HCT116 (cell line): ENCODE measurements around the gene RMI2. TPM values are rescaled to one million over a fixed set of nuclear protein-coding genes. Genes with fewer than 3 reads are reported as not detected.

Experiments used
- ATAC-seq: fragments of 200-7000 bp; cut with Tn5 transposase; 2 replicates; pipeline ENCODE4 v1.9.1; 2020; ENCODE audit warnings: mild to moderate bottlenecking, moderate library complexity
- BruUV-seq: library from RNA; stranded (reverse); fragments of 400-500 nt; replicated peaks from 2 replicates; lab custom pipeline; 2021; lab: Mats Ljungman, UMichigan
- CTCF ChIA-PET: fragments of 300-600 bp; sonication (Branson Sonifier 250); formaldehyde crosslinking; loops from one replicate; lab custom pipeline; 2021; ENCODE audit warnings: antibody characterized with exemption; lab: Charles Lee
- POLR2A ChIA-PET: fragments of 300-600, 350-600 bp; sonication (Branson Sonifier 250); formaldehyde crosslinking; loops from one replicate; lab custom pipeline; 2021; ENCODE audit warnings: antibody characterized with exemption; lab: Charles Lee
- RAD21 ChIA-PET, 2 experiments: fragments of 300-600 bp; sonication (Branson Sonifier 250); formaldehyde crosslinking; loops; one replicate each; lab custom pipeline; 2023; ENCODE audit warnings: low total read pairs in 2 of 2; ENCODE audit not compliant: uncharacterized antibody in 2 of 2, unreplicated experiment in 2 of 2, low non-redundant PET in 1 of 2; lab: Charles Lee
- DNase-seq: peaks from one replicate; pipeline ENCODE4 v3.0.0-alpha.2; 2010; ENCODE audit warnings: low read depth, low spot score
- H2AFZ ChIP-seq: fragments of 200-600 bp; shearing (Covaris generic), sonication (generic); 2 replicates; pipeline ENCODE4 v1.6.1; 2017; ENCODE audit warnings: low read depth, mixed run types, mixed read lengths, antibody characterized with exemption, low read length; ENCODE audit not compliant: poor library complexity, severe bottlenecking
- H3K27ac ChIP-seq: 2 replicates; pipeline ENCODE4 v1.5.1; 2012; ENCODE audit warnings: low read depth, low read length
- H3K27me3 ChIP-seq: fragments of 200-600 bp; sonication (generic); 2 replicates; pipeline ENCODE4 v1.6.1; 2016; ENCODE audit warnings: mixed run types, low read length, mixed read lengths; ENCODE audit not compliant: insufficient read depth
- H3K36me3 ChIP-seq, 2 experiments: fragments of 200-500 bp in 1 of 2; fragments of 200-600 bp in 1 of 2; sonication (Bioruptor generic) in 1 of 2; sonication (generic) in 1 of 2; 2 replicates each; pipeline versions ENCODE4 v1.5.1 to v1.6.1; 2014 to 2016; ENCODE audit warnings: low read length in 2 of 2, inconsistent platforms in 1 of 2, mixed read lengths in 1 of 2, mixed run types in 1 of 2; ENCODE audit not compliant: insufficient read depth in 2 of 2, control insufficient read depth in 1 of 2
- H3K4me1 ChIP-seq, 2 experiments: fragments of 200-600 bp in 1 of 2; sonication (generic) in 1 of 2; 2 replicates each; pipeline versions ENCODE4 v1.5.1 to v1.6.1; 2012 to 2017; ENCODE audit warnings: low read length in 2 of 2, inconsistent platforms in 1 of 2, mild to moderate bottlenecking in 1 of 2, mixed read lengths in 1 of 2, mixed run types in 1 of 2, moderate library complexity in 1 of 2; ENCODE audit not compliant: insufficient read depth in 2 of 2, control insufficient read depth in 1 of 2
- H3K4me2 ChIP-seq: fragments of 200-600 bp; sonication (generic); 2 replicates; pipeline ENCODE4 v1.6.1; 2017; ENCODE audit warnings: mixed run types, low read length, mixed read lengths
- H3K4me3 ChIP-seq, 2 experiments: fragments of 200-600 bp in 1 of 2; sonication (generic) in 1 of 2; replicated peaks in 1 of 2; 2 replicates each; pipeline ENCODE4 v1.5.1; 2011 to 2016; ENCODE audit warnings: low read length in 2 of 2, control low read depth in 1 of 2, low read depth in 1 of 2, mild to moderate bottlenecking in 1 of 2, mixed read lengths in 1 of 2, mixed run types in 1 of 2
- H3K79me2 ChIP-seq: fragments of 200-600 bp; sonication (generic); 2 replicates; pipeline ENCODE4 v1.6.1; 2017; ENCODE audit warnings: mild to moderate bottlenecking, mixed run types, low read length, moderate library complexity, mixed read lengths; ENCODE audit not compliant: insufficient read depth
- H3K9ac ChIP-seq: fragments of 200-600 bp; sonication (generic); 2 replicates; pipeline ENCODE4 v1.6.1; 2016; ENCODE audit warnings: low read length, mixed read lengths
- H3K9me2 ChIP-seq: fragments of 200-600 bp; sonication (generic), shearing (Covaris generic); 2 replicates; pipeline ENCODE4 v1.6.1; 2017; ENCODE audit warnings: mixed run types, mild to moderate bottlenecking, moderate library complexity; ENCODE audit not compliant: insufficient read depth
- H3K9me3 ChIP-seq, 2 experiments: fragments of 200-500 bp in 1 of 2; fragments of 200-600 bp in 1 of 2; sonication (Bioruptor generic) in 1 of 2; sonication (generic) in 1 of 2; 2 replicates each; pipeline ENCODE4 v1.6.1; 2014 to 2017; ENCODE audit warnings: low read length in 2 of 2, mixed read lengths in 2 of 2, inconsistent platforms in 1 of 2, low read depth in 1 of 2, mild to moderate bottlenecking in 1 of 2, mixed run types in 1 of 2, moderate library complexity in 1 of 2; ENCODE audit not compliant: control insufficient read depth in 1 of 2, insufficient read depth in 1 of 2
- H4K20me1 ChIP-seq: fragments of 200-600 bp; sonication (generic), shearing (Covaris generic); 2 replicates; pipeline ENCODE4 v1.6.1; 2017; ENCODE audit warnings: mixed run types, mild to moderate bottlenecking, moderate library complexity; ENCODE audit not compliant: insufficient read depth
- CBX3 ChIP-seq: IDR thresholded peaks from 2 replicates; pipeline ENCODE4 v1.6.1; 2012; ENCODE audit warnings: low read depth
- CEBPB ChIP-seq: IDR thresholded peaks from 2 replicates; pipeline ENCODE4 v1.6.1; 2012; ENCODE audit warnings: low read depth
- EGR1 ChIP-seq: IDR thresholded peaks from 2 replicates; pipeline ENCODE4 v1.6.1; 2012; ENCODE audit warnings: low read depth
- ELF1 ChIP-seq: IDR thresholded peaks from 2 replicates; pipeline ENCODE4 v1.6.1; 2012; ENCODE audit warnings: low read depth, borderline replicate concordance
- EZH2 ChIP-seq: fragments of 200-600 bp; sonication (generic); IDR thresholded peaks from 2 replicates; pipeline ENCODE4 v1.6.1; 2017; ENCODE audit warnings: antibody characterized with exemption, mixed run types
- EZH2phosphoT487 ChIP-seq: fragments of 200-600 bp; IDR thresholded peaks from 2 replicates; pipeline ENCODE4 v1.6.1; 2018; ENCODE audit warnings: antibody characterized with exemption, borderline replicate concordance
- FOSL1 ChIP-seq: IDR thresholded peaks from 2 replicates; pipeline ENCODE4 v1.6.1; 2012; ENCODE audit warnings: low read depth
- JUND ChIP-seq: IDR thresholded peaks from 2 replicates; pipeline ENCODE4 v1.6.1; 2012
- POLR2A ChIP-seq: IDR thresholded peaks from 2 replicates; pipeline ENCODE4 v1.7.0; 2011; ENCODE audit warnings: borderline replicate concordance; ENCODE audit not compliant: insufficient read depth, insufficient read length; ENCODE audit errors: extremely low read depth
- RAD21 ChIP-seq: IDR thresholded peaks from 2 replicates; pipeline ENCODE4 v1.6.1; 2012; ENCODE audit warnings: low read depth, mild to moderate bottlenecking
- SIN3A ChIP-seq: IDR thresholded peaks from 2 replicates; pipeline ENCODE4 v1.6.1; 2012; ENCODE audit warnings: low read depth
- SRF ChIP-seq: IDR thresholded peaks from 2 replicates; pipeline ENCODE4 v1.6.1; 2012; ENCODE audit warnings: low read depth
- TCF7L2 ChIP-seq: IDR thresholded peaks from 2 replicates; pipeline ENCODE4 v1.7.0; 2011; ENCODE audit warnings: borderline replicate concordance, inconsistent platforms; ENCODE audit not compliant: insufficient read depth, insufficient read length; ENCODE audit errors: extremely low read depth
- ZFX ChIP-seq: fragments of 450-650 bp; IDR thresholded peaks from 2 replicates; pipeline ENCODE4 v1.6.1; 2017
- ZNF274 ChIP-seq: fragments of 200-500 bp; sonication (Bioruptor generic); IDR thresholded peaks from 2 replicates; pipeline ENCODE4 v1.6.1; 2014; ENCODE audit warnings: mild to moderate bottlenecking, low read depth, low read length, inconsistent platforms
- intact Hi-C: fragments of 100-400 bp; cut with micrococcal nuclease; formaldehyde crosslinking; loops from 2 replicates; pipeline ENCODE4 v1.10.0; 2022
- total RNA-seq: library from RNA; stranded (reverse); gene quantifications from one replicate; pipeline ENCODE4 v1.2.1, GENCODE V29; 2021; ENCODE audit not compliant: unreplicated experiment
- TF ChIP-seq, protein P1 (sequence below): IDR thresholded peaks from 2 replicates; pipeline ENCODE4 v1.6.1; 2012
- TF ChIP-seq, protein P2 (sequence below): IDR thresholded peaks from 2 replicates; pipeline ENCODE4 v1.6.1; 2012
- TF ChIP-seq, protein P3 (sequence below): IDR thresholded peaks from 2 replicates; pipeline ENCODE4 v1.6.1; 2012; ENCODE audit warnings: low read depth
- TF ChIP-seq, protein P4 (sequence below): IDR thresholded peaks from 2 replicates; pipeline ENCODE4 v1.6.1; 2011; ENCODE audit warnings: mild to moderate bottlenecking, low read length, moderate library complexity; ENCODE audit not compliant: insufficient replicate concordance; ENCODE audit errors: extremely low read depth

Gene RMI2
- total RNA-seq, 1 experiment from 2014 or later: 19.9 TPM

DNA sequence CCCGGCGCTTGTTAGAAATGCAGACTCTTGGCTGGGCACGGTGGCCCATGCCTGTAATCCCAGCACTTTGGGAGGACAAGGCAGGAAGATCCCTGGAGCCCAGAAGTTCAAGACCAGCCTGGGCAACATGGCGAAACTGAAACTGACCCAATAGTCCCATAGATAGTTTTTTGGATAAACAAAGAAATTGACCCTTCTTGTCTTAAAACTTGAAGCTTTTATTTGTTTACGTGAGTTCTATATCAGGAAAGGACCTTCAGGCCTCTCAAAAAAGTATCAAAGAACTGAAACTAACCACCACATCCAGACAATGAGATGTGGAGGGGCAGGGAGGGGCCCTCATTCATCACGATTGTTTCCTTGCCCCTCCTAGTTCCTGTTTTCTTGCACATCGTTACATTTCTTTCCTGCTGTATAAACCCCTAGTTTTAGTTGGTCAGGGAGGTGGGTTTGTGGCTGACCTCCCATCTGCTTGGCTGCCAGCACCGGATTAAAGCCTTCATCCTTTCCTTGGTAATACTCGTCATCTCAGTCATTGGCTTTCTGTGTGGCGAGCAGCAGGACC lies 34.2 kb upstream of the RMI2 start:
- no peak overlapping the region for H3K27ac ChIP-seq
- POLR2A ChIA-PET: interaction anchor here (1.4 kb wide), 1 partner anchor 109 kb away, joined by 3 read pairs; no protein-coding TSS in a partner anchor

More for the DNA sequence above, 34.2 kb upstream of the RMI2 start:
- H3K4me2 ChIP-seq: no peak overlapping the region
- H3K4me3 ChIP-seq: no peak overlapping the region
- CTCF ChIA-PET: interaction anchor here (1.4 kb wide), 1 partner anchor 55 kb away, joined by 3 read pairs; the partner anchor contains the start of gene SOCS1
- no peaks in the 10 kb centered on the region for H4K20me1 ChIP-seq
- no peaks in the 10 kb centered on the region for H3K27me3 ChIP-seq
- H3K9me2 ChIP-seq: no peaks in the 10 kb centered on the region
- no peaks in the 10 kb centered on the region for H3K36me3 ChIP-seq
- RAD21 ChIA-PET: no interaction called here
- no peak for ATAC-seq
- intact Hi-C loops: no loop called here
- H3K9ac ChIP-seq: no peak overlapping the region
- no peak for DNase-seq
- H3K79me2 ChIP-seq: no peaks in the 10 kb centered on the region
- TF ChIP-seq POLR2A (no peak), ZFX (no peak), SRF (no peak), SIN3A (no peak), RAD21 (no peak), FOSL1 (no peak), EZH2phosphoT487 (no peak), CBX3 (no peak), EZH2 (no peak), ELF1 (no peak), ZNF274 (no peak), TCF7L2 (no peak), CEBPB (no peak), EGR1 (no peak), JUND (no peak)
- TF ChIP-seq, protein P1, sequence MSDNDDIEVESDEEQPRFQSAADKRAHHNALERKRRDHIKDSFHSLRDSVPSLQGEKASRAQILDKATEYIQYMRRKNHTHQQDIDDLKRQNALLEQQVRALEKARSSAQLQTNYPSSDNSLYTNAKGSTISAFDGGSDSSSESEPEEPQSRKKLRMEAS: no peak
- TF ChIP-seq, protein P2, sequence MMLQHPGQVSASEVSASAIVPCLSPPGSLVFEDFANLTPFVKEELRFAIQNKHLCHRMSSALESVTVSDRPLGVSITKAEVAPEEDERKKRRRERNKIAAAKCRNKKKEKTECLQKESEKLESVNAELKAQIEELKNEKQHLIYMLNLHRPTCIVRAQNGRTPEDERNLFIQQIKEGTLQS: no peak
- TF ChIP-seq, protein P3, sequence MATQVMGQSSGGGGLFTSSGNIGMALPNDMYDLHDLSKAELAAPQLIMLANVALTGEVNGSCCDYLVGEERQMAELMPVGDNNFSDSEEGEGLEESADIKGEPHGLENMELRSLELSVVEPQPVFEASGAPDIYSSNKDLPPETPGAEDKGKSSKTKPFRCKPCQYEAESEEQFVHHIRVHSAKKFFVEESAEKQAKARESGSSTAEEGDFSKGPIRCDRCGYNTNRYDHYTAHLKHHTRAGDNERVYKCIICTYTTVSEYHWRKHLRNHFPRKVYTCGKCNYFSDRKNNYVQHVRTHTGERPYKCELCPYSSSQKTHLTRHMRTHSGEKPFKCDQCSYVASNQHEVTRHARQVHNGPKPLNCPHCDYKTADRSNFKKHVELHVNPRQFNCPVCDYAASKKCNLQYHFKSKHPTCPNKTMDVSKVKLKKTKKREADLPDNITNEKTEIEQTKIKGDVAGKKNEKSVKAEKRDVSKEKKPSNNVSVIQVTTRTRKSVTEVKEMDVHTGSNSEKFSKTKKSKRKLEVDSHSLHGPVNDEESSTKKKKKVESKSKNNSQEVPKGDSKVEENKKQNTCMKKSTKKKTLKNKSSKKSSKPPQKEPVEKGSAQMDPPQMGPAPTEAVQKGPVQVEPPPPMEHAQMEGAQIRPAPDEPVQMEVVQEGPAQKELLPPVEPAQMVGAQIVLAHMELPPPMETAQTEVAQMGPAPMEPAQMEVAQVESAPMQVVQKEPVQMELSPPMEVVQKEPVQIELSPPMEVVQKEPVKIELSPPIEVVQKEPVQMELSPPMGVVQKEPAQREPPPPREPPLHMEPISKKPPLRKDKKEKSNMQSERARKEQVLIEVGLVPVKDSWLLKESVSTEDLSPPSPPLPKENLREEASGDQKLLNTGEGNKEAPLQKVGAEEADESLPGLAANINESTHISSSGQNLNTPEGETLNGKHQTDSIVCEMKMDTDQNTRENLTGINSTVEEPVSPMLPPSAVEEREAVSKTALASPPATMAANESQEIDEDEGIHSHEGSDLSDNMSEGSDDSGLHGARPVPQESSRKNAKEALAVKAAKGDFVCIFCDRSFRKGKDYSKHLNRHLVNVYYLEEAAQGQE: no peak
- TF ChIP-seq, protein P4, sequence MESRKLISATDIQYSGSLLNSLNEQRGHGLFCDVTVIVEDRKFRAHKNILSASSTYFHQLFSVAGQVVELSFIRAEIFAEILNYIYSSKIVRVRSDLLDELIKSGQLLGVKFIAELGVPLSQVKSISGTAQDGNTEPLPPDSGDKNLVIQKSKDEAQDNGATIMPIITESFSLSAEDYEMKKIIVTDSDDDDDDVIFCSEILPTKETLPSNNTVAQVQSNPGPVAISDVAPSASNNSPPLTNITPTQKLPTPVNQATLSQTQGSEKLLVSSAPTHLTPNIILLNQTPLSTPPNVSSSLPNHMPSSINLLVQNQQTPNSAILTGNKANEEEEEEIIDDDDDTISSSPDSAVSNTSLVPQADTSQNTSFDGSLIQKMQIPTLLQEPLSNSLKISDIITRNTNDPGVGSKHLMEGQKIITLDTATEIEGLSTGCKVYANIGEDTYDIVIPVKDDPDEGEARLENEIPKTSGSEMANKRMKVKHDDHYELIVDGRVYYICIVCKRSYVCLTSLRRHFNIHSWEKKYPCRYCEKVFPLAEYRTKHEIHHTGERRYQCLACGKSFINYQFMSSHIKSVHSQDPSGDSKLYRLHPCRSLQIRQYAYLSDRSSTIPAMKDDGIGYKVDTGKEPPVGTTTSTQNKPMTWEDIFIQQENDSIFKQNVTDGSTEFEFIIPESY: no peak
- BruUV-seq: no TSS peak
- no peaks in the 10 kb centered on the region for H3K9me3 ChIP-seq
- H2AFZ ChIP-seq: no peak overlapping the region
- peaks cover 36 to 42% of the 10 kb centered on the region in 2 experiments for H3K4me1 ChIP-seq
